Body of pancreas (tissue), 4 donors: ENCODE measurements around the gene S100A9.

Experiments
- CTCF ChIP-seq, 7 experiments: fragments of 450-650 bp in 4 of 7; fragments of 200-600 bp in 3 of 7; sonication (generic) in 3 of 7; IDR thresholded peaks; one replicate each; pipeline ENCODE4 v1.5.1; 2016 to 2019; ENCODE audit warnings: antibody characterized with exemption in 7 of 7
- POLR2A ChIP-seq, 3 donors: fragments of 450-650 bp; IDR thresholded peaks; one replicate each; pipeline ENCODE4 v1.6.1; 2016; ENCODE audit warnings: antibody characterized with exemption in 3 of 3, mild to moderate bottlenecking in 2 of 3

- TF ChIP-seq POLR2A (IDR thresholded peaks at IDR 0.05), result no peak
- TF ChIP-seq CTCF (IDR thresholded peaks at IDR 0.05), result no peak
Observed at GRCh38 chr1:153392822-153393221, 35.2 kb downstream of the S100A9 start.
